Nephron (organoid): ENCODE results near the gene COL26A1.

Source experiments
- H3K27ac Mint-ChIP-seq, 3 experiments: 2 replicates each; pipeline ENCODE4 v1.8.0; 2020; ENCODE audit warnings: mixed read lengths in 3 of 3, mild to moderate bottlenecking in 2 of 3, moderate library complexity in 1 of 3
- H3K27me3 Mint-ChIP-seq: 2 replicates; pipeline ENCODE4 v1.8.0; 2021; ENCODE audit warnings: low read depth, mild to moderate bottlenecking, moderate library complexity, mixed read lengths
- H3K36me3 Mint-ChIP-seq: 2 replicates; pipeline ENCODE4 v1.8.0; 2020; ENCODE audit warnings: low read depth, mixed read lengths
- H3K4me1 Mint-ChIP-seq: 2 replicates; pipeline ENCODE4 v1.8.0; 2020; ENCODE audit warnings: mixed read lengths
- H3K4me3 Mint-ChIP-seq, 3 experiments: 2 replicates each; pipeline ENCODE4 v1.8.0; 2020; ENCODE audit warnings: mild to moderate bottlenecking in 3 of 3, mixed read lengths in 3 of 3, moderate library complexity in 2 of 3
- H3K9me3 Mint-ChIP-seq: 2 replicates; pipeline ENCODE4 v1.8.0; 2020; ENCODE audit warnings: mixed read lengths
- TF ChIP-seq, protein P1 (sequence below), 3 experiments: fragments of 200-600 bp; sonication (generic); IDR thresholded peaks; one replicate each; pipeline ENCODE4 v1.5.0; 2021; ENCODE audit warnings: antibody characterized with exemption in 3 of 3; ENCODE audit not compliant: unreplicated experiment in 3 of 3

The COL26A1 gene

DNA sequence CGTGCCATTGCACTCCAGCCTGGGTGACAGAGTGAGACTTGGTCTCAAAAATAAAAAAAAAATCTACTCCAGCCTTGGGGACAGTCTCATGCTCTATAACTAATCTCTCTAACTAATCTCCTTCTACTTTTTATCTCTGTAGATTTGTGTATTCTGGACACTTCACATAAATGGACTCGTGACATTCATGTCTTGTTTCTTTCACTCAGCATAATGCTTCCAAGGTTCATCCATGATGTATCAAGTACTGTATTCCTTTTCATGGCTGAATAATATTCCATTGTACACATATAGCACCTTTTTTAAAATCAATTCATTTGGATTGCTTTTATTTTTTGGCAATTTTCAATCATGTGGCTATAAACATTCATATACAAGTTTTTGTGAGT lies 9.8 kb upstream of the COL26A1 start:
- peaks cover 5% of the 10 kb centered on the region for H3K36me3 Mint-ChIP-seq
- TF ChIP-seq, protein P1, sequence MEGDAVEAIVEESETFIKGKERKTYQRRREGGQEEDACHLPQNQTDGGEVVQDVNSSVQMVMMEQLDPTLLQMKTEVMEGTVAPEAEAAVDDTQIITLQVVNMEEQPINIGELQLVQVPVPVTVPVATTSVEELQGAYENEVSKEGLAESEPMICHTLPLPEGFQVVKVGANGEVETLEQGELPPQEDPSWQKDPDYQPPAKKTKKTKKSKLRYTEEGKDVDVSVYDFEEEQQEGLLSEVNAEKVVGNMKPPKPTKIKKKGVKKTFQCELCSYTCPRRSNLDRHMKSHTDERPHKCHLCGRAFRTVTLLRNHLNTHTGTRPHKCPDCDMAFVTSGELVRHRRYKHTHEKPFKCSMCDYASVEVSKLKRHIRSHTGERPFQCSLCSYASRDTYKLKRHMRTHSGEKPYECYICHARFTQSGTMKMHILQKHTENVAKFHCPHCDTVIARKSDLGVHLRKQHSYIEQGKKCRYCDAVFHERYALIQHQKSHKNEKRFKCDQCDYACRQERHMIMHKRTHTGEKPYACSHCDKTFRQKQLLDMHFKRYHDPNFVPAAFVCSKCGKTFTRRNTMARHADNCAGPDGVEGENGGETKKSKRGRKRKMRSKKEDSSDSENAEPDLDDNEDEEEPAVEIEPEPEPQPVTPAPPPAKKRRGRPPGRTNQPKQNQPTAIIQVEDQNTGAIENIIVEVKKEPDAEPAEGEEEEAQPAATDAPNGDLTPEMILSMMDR (IDR thresholded peaks at IDR 0.05; ENCODE audit: unreplicated experiment in 3 of 3) = no peak
- H3K27me3 Mint-ChIP-seq = peaks cover 8% of the 10 kb centered on the region
- H3K27ac Mint-ChIP-seq = peak overlapping the region in 2 of 3 experiments; percentile 75
- no peak overlapping the region for H3K4me3 Mint-ChIP-seq
- peaks cover 20% of the 10 kb centered on the region for H3K4me1 Mint-ChIP-seq
- H3K9me3 Mint-ChIP-seq = peaks cover 4% of the 10 kb centered on the region

DNA sequence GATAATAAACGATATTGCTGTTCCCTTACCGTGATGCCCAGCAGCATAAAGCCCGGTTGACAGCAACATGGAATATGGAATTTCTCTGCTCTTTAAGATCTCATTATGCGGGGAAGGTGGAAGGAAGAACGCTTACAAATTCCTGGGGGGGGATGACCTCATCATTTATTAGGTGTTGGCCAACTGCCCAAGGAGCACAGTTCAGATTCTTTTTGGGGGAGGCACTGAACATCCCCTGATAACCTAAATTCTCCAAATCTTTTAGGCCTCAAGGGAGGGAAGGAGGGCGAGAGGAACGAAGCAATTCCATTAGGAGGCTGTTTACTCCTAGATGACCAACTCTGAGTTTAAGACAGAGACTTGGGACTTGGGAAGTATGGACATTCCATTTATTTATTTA lies 5.2 kb upstream of the COL26A1 start:
- Mint-ChIP-seq H3K27ac (peak overlapping the region in 2 of 3 experiments; percentile 35 to 57), H3K9me3 (peaks cover 4% of the 10 kb centered on the region), H3K4me1 (peaks cover 11% of the 10 kb centered on the region), H3K27me3 (no peaks in the 10 kb centered on the region), H3K36me3 (peaks cover 5% of the 10 kb centered on the region), H3K4me3 (peak overlapping the region in 2 of 3 experiments; percentile 34 to 58)
- TF ChIP-seq, protein P1 (IDR thresholded peaks at IDR 0.05; ENCODE audit: unreplicated experiment in 3 of 3) = no peak

DNA sequence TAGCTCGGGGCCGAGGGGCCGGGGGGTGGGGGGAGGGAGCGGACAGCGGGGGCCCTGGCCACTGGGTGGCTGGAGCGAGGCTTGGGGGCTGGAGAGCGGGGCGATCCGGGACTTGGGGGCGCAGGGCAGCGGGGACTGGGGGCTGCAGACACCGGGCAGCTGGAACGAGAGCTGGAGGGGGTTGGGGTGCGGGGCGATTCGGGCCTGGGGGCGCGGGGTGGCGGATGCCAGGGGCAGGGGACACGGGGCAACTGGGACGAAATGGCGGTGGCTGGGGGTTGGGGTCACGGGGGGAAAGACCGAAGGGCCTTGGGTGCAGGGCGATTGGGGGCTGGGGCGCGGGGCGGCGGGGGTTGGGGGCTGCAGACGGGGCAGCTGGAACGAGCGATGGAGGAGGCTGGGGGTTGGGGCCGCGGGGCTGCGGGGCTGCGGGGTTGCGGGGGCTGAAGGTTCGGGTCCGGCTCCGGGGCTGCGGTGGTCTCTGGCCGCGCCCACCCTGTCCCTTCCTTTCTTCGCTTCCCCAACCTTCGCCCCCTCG lies 590 bp downstream of the COL26A1 start:
- peaks cover 14% of the 10 kb centered on the region for H3K4me1 Mint-ChIP-seq
- H3K4me3 Mint-ChIP-seq = peak overlapping the region; percentile 78 to 87 (median 86)
- H3K36me3 Mint-ChIP-seq = peaks cover 18% of the 10 kb centered on the region
- H3K27me3 Mint-ChIP-seq = peaks cover 3% of the 10 kb centered on the region
- TF ChIP-seq, protein P1 (IDR thresholded peaks at IDR 0.05; ENCODE audit: unreplicated experiment in 3 of 3) = no peak
- peaks cover 5% of the 10 kb centered on the region for H3K9me3 Mint-ChIP-seq
- no peak overlapping the region for H3K27ac Mint-ChIP-seq

DNA sequence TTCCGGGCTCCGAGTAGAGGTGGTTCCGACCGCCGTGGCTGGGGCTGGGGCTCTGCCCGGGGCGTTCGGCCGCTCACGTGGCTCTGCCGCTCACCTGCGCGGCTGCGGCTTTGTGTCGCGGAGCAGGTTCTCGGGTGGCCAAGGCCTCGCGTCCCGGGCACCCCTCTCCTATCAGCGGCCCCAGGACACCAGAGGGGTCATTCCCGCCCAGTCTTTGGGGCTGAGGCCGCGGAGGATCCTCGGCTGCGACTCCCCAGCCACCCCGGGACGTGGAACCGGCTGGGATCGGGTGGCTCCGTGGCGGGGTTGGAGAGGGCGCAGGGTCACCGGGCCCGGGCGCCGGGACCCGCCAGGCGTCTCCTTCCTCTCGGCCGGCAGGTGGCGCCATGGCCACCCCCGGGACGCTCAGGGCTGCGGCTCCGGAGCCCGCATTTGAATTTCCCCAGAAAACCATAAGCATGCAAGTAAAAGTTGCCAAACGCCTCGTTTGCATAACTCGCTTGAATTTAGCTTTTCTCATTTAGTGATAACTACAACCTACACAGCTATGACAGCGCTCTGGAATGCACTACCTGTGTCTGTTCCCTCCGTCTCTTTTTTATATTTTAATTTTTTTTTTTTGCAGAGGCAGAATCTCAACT lies 1.2 kb downstream of the COL26A1 start:
- Mint-ChIP-seq H3K4me1 (peaks cover 18% of the 10 kb centered on the region), H3K9me3 (peaks cover 5% of the 10 kb centered on the region), H3K27ac (no peak overlapping the region), H3K36me3 (peaks cover 22% of the 10 kb centered on the region), H3K4me3 (peak overlapping the region; percentile 78 to 87 (median 86)), H3K27me3 (peaks cover 3% of the 10 kb centered on the region)
- TF ChIP-seq, protein P1 (IDR thresholded peaks at IDR 0.05; ENCODE audit: unreplicated experiment in 3 of 3) = peak; percentile 96 to 99 (median 99)

DNA sequence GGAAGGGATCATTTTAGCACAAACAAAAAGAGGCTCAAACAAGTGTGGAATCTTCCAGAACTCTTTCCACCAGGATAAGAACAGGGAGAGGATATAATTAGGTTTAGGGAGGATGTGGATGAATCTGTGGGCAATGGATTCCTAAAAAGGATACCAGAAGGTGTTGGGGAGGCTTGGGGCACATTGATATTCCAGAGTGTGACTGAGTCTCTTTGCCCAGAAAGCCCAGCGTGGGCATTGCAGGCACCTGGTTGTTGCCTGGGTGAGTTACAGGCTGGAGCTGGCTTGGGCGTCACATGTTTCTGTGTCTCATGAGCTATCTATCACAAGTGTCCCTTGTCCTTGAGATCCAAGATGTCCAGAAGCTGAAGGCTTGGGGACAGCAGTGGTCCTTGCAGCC lies 3.3 kb downstream of the COL26A1 start:
- Mint-ChIP-seq H3K27me3 (peaks cover 3% of the 10 kb centered on the region), H3K4me1 (peaks cover 26% of the 10 kb centered on the region)
- TF ChIP-seq, protein P1 (IDR thresholded peaks at IDR 0.05; ENCODE audit: unreplicated experiment in 3 of 3) = no peak

DNA sequence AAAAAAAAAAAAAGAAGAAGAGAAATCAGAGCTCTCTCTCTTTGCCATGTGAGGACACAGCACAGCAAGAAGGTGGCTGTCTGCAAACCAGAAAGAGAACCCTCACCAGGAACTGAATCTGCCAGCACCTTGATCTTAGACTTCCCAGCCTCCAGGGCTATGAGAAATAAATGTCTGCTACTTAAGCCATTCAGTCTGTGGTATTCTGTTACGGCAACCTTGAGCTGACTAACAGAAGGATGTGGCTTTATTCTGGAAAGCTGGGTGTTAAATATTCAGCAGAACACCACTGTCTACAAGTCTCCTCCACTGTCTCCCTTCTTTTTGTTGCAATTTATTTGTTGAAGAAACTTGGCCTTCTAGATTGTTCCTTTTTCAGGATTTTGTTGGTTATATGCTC lies 5.0 kb downstream of the COL26A1 start:
- Mint-ChIP-seq H3K27ac (no peak overlapping the region), H3K4me1 (peaks cover 31% of the 10 kb centered on the region), H3K9me3 (peaks cover 5% of the 10 kb centered on the region), H3K27me3 (peaks cover 9% of the 10 kb centered on the region), H3K36me3 (peaks cover 33% of the 10 kb centered on the region), H3K4me3 (peak overlapping the region in 1 of 3 experiments; percentile 16)
- TF ChIP-seq, protein P1 (IDR thresholded peaks at IDR 0.05; ENCODE audit: unreplicated experiment in 3 of 3) = no peak

More for the DNA sequence above, 3.3 kb downstream of the COL26A1 start:
- Mint-ChIP-seq H3K36me3 (peaks cover 28% of the 10 kb centered on the region), H3K27ac (peak overlapping the region in 1 of 3 experiments; percentile 60), H3K4me3 (peak overlapping the region in 2 of 3 experiments; percentile 65 to 87), H3K9me3 (peaks cover 5% of the 10 kb centered on the region)
